DND-41 (cell line): ENCODE results near the gene TMEM63B.

Source experiments
- ATAC-seq: fragments of 200-7000 bp; cut with Tn5 transposase; 3 replicates; pipeline ENCODE4 v1.9.1; 2021; ENCODE audit warnings: low read depth; ENCODE audit not compliant: insufficient read depth
- DNase-seq: peaks from one replicate; pipeline ENCODE4 v3.0.0-alpha.2; 2020
- H2AFZ ChIP-seq: 2 replicates; pipeline ENCODE4 v1.6.0; 2012; ENCODE audit warnings: low read depth, low read length
- H3K27ac ChIP-seq: 2 replicates; pipeline ENCODE4 v1.5.1; 2012; ENCODE audit warnings: low read length, inconsistent platforms
- H3K27me3 ChIP-seq: fragments of 200-600 bp; sonication (generic); 2 replicates; pipeline ENCODE4 v1.6.0; 2012; ENCODE audit warnings: low read length, mild to moderate bottlenecking, inconsistent platforms; ENCODE audit not compliant: insufficient read depth, poor library complexity
- H3K36me3 ChIP-seq: 2 replicates; pipeline ENCODE4 v1.5.1; 2012; ENCODE audit warnings: low read length, inconsistent platforms; ENCODE audit not compliant: insufficient read depth
- H3K4me1 ChIP-seq: 2 replicates; pipeline ENCODE4 v1.5.1; 2012; ENCODE audit warnings: mild to moderate bottlenecking, low read length; ENCODE audit not compliant: insufficient read depth
- H3K4me2 ChIP-seq: 2 replicates; pipeline ENCODE4 v1.6.0; 2012; ENCODE audit warnings: mild to moderate bottlenecking, moderate library complexity, low read length, inconsistent platforms; ENCODE audit not compliant: insufficient read depth
- H3K4me3 ChIP-seq, 2 experiments: fragments of 200-600 bp in 1 of 2; shearing (Covaris generic) in 1 of 2; 2 replicates each; pipeline ENCODE4 v1.5.1; 2012 to 2016; ENCODE audit warnings: inconsistent platforms in 2 of 2, low read length in 2 of 2, mild to moderate bottlenecking in 2 of 2, low read depth in 1 of 2, moderate library complexity in 1 of 2
- H3K79me2 ChIP-seq: 2 replicates; pipeline ENCODE4 v1.6.0; 2012; ENCODE audit warnings: low read length, inconsistent platforms; ENCODE audit not compliant: insufficient read depth
- H3K9ac ChIP-seq: 2 replicates; pipeline ENCODE4 v1.6.0; 2012; ENCODE audit warnings: low read depth, mild to moderate bottlenecking, inconsistent platforms, low read length, moderate library complexity
- H3K9me3 ChIP-seq: 2 replicates; pipeline ENCODE4 v1.5.1; 2012; ENCODE audit warnings: low read length, moderate library complexity, mild to moderate bottlenecking, inconsistent platforms; ENCODE audit not compliant: insufficient read depth, severe bottlenecking
- H4K20me1 ChIP-seq: 2 replicates; pipeline ENCODE4 v1.6.0; 2012; ENCODE audit warnings: low read length; ENCODE audit not compliant: insufficient read depth
- EZH2 ChIP-seq: IDR thresholded peaks from 3 replicates; pipeline ENCODE4 v1.6.1; 2012; ENCODE audit warnings: borderline replicate concordance, low read depth, mild to moderate bottlenecking, moderate library complexity, low read length, inconsistent platforms; ENCODE audit not compliant: severe bottlenecking
- TF ChIP-seq, protein P1 (sequence below): IDR thresholded peaks from 2 replicates; pipeline ENCODE4 v1.5.1; 2012; ENCODE audit warnings: borderline replicate concordance, low read length, moderate library complexity, mild to moderate bottlenecking; ENCODE audit not compliant: poor library complexity, severe bottlenecking; ENCODE audit errors: extremely low read depth

TMEM63B gene

DNA sequence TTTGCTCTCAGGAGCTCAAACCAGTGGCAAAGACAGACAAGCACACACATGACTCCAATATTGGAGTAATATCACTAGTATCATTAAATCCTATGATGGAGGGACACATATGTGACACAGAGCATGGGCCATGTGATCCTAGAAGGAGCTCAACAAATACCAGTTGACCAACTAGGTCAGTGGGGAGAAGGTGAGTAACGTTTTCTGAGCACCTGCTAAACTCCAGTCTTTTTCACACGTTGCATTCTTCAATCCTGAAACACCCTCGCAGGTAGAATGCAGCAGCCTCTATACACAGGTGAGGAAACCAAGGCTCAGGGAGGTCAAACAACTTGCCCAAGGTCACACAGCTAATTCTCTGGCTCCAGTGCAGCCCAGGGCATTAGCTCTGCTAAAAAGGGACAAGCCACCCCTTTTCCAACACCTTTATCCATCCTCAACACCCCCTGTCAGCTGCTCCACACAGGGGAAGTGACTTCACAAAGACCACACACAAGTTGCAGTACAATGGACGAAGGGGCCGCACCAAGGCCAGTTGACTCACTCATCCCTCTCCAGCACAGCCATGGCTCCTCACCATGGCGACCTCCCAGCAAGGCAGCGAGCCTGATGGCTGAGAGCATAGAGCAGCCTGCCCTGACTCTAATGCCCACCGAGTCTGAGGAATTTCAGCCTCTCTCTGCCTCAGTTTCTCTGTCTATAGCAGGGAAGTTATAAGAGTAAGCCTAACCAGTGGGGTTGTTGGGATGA is 35.7 kb downstream of the TMEM63B start:
- Histone ChIP-seq H3K9ac (no peak overlapping the region), H3K27me3 (peaks cover 13% of the 10 kb centered on the region), H3K4me1 (peaks cover 5% of the 10 kb centered on the region), H3K27ac (no peak overlapping the region), H3K79me2 (no peaks in the 10 kb centered on the region), H3K4me3 (no peak overlapping the region), H2AFZ (no peak overlapping the region), H3K4me2 (no peak overlapping the region), H4K20me1 (no peaks in the 10 kb centered on the region), H3K36me3 (no peaks in the 10 kb centered on the region), H3K9me3 (no peaks in the 10 kb centered on the region)
- TF ChIP-seq, protein P1, sequence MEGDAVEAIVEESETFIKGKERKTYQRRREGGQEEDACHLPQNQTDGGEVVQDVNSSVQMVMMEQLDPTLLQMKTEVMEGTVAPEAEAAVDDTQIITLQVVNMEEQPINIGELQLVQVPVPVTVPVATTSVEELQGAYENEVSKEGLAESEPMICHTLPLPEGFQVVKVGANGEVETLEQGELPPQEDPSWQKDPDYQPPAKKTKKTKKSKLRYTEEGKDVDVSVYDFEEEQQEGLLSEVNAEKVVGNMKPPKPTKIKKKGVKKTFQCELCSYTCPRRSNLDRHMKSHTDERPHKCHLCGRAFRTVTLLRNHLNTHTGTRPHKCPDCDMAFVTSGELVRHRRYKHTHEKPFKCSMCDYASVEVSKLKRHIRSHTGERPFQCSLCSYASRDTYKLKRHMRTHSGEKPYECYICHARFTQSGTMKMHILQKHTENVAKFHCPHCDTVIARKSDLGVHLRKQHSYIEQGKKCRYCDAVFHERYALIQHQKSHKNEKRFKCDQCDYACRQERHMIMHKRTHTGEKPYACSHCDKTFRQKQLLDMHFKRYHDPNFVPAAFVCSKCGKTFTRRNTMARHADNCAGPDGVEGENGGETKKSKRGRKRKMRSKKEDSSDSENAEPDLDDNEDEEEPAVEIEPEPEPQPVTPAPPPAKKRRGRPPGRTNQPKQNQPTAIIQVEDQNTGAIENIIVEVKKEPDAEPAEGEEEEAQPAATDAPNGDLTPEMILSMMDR, result no peak
- ATAC-seq (no peak), DNase-seq (no peak)

DNA sequence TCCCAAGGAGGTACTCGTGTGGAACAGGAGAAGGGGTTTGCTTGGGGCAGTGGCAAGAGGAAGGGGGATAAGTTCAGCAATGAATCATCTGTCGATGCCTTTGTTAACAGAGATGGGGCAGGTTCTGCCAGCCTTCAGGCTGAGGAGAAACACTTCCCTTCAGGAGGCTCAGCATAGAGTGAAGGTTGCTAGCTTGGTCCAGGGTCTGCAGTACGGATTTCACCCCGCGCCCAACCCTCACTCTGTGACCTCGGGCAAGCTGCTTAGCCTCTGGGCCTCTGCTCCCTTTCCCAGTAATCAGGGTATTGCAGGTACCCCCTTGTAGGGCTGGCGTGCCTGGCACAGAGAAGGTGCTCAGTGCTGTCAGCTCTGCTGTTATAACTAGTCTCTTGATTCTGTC is 38.8 kb downstream of the TMEM63B start:
- Histone ChIP-seq H3K4me1 (peaks cover 5% of the 10 kb centered on the region; the same call in 1 of the 2 replicates), H4K20me1 (no peaks in the 10 kb centered on the region), H2AFZ (no peak overlapping the region), H3K36me3 (no peaks in the 10 kb centered on the region), H3K9ac (no peak overlapping the region), H3K9me3 (no peaks in the 10 kb centered on the region), H3K4me3 (no peak overlapping the region), H3K27ac (no peak overlapping the region), H3K79me2 (no peaks in the 10 kb centered on the region), H3K27me3 (peaks cover 15% of the 10 kb centered on the region), H3K4me2 (no peak overlapping the region)
- ATAC-seq (peak; percentile 8; the same call in 1 of the 3 replicates), DNase-seq (no peak)
- no peak for TF ChIP-seq EZH2

DNA sequence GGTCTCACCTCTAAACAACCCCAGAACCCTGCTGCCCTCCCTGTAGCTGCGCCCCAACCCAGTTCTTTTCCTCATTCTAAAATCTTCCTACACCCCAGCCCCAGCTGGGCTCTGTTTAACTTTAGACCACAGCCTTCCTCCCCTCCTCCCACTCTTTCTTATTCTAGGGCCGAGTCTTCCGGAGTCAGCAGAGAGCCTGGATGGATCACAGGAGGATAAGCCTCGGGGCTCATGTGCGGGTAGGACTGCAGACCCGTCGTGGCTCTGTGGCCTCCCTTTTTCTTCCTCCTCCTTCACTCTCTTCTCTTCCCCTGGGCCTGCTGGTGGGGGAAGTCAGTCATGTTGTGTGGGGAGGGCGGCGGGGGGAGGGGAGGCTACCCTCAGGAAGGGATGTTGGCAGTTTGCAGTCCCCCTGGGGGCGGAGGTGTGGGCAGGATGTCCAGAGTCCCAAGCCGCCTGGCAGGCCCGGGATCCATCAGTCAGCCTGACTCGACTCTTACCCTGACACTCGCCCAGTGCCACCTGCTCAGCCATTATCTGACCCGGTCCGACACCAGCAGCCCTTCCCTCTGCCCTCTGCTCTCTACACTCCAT is 39.3 kb downstream of the TMEM63B start:
- no peak for TF ChIP-seq EZH2
- TF ChIP-seq, protein P1, result no peak
- Histone ChIP-seq H3K27me3 (peaks cover 15% of the 10 kb centered on the region), H3K79me2 (no peaks in the 10 kb centered on the region), H3K27ac (no peak overlapping the region), H3K4me1 (0 out of 2 replicates have a peak, but pooled peaks cover 5% of the 10 kb centered on the region), H3K4me2 (no peak overlapping the region), H3K9me3 (no peaks in the 10 kb centered on the region), H3K36me3 (no peaks in the 10 kb centered on the region), H4K20me1 (no peaks in the 10 kb centered on the region), H3K4me3 (no peak overlapping the region), H2AFZ (no peak overlapping the region), H3K9ac (no peak overlapping the region)
- peak; percentile 69 for ATAC-seq
- peak; percentile 14 for DNase-seq

DNA sequence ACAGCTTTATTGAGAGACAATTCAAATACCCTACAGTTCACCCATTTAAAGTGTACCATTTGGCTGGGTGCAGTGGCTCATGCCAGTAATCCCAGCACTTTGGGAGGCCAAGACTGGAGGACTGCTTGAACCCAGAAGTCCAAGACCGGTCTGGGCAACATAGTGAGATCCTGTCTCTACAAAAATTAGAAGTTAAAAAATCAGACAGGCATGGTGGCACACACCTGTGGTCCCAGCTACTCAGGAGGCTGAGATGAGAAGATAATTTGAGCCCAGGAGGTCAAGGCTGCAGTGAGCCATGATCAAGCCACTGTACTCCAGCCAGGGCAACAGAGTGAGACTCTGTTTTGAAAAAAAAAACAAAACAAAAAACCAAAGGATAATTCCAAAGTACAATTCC is 40.2 kb downstream of the TMEM63B start:
- ATAC-seq, result no peak
- H3K27ac ChIP-seq, result no peak overlapping the region
- no peaks in the 10 kb centered on the region for H4K20me1 ChIP-seq
- TF ChIP-seq, protein P1, result no peak
- no peak for TF ChIP-seq EZH2
- no peaks in the 10 kb centered on the region for H3K79me2 ChIP-seq
- H3K9ac ChIP-seq, result no peak overlapping the region
- H3K4me1 ChIP-seq, result no peaks in the 10 kb centered on the region
- no peaks in the 10 kb centered on the region for H3K36me3 ChIP-seq
- no peak for DNase-seq
- peaks cover 15% of the 10 kb centered on the region for H3K27me3 ChIP-seq
- no peak overlapping the region for H2AFZ ChIP-seq
- H3K4me3 ChIP-seq, result no peak overlapping the region
- H3K4me2 ChIP-seq, result no peak overlapping the region
- no peaks in the 10 kb centered on the region for H3K9me3 ChIP-seq
